ENCODE measurements around the gene LSM4. TPM values are rescaled to one million over a fixed set of nuclear protein-coding genes. Genes with fewer than 3 reads are reported as not detected.

Gene LSM4
- total RNA-seq, 4 donors from 2014 or later = 94.3 to 218 (median 175) TPM

DNA sequence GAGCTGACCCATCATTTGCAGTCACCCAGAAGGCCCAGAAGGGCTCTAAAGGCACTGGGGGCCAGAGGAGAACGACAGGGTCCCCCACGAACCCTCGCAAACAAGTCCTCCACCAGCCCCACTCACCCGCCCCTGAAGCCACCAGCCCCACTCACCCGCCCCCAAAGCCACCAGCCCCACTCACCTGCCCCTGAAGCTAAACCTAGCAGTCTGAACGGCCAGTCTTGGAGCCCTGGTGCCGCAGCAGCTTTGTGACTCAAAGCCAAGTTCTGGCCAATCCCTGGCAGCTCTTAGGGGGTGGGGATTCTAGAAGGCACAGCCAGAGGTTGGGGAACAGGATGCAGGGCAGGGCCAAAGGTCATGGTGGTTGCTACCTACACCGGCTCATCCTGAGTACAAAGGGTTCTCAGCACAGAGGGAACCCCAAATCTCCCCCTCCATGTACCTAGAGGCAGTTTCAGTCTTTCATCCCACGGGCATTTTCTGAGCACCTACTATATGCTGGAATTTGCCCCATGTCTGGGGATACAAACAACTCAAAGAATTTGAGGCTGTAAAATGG is 48.6 kb downstream of the LSM4 start, which contains the start of gene IQCN:
TSS of gene IQCN (minus strand) at position 234 of the 562 bp plus-strand sequence. CDS start 4,974 bp downstream, outside the sequence.
- Histone ChIP-seq H3K9me3 (no peaks in the 10 kb centered on the region), H3K4me1 (peaks cover 29 to 64% (median 47%) of the 10 kb centered on the region in 4 donors), H3K4me3 (peak within 1 kb of the TSS in 1 of 4 donors; percentile 0), H3K27ac (peak within 1 kb of the TSS; percentile 77 to 100 (median 90)), H3K36me3 (peaks cover 0 to 7% (median 3%) of the 10 kb centered on the region in 4 donors), H3K27me3 (no peaks in the 10 kb centered on the region)
- in situ Hi-C loops (cut with MboI; ENCODE audit: low pct_ligation_motif_present in 1 of 4, low pct_unique_long_range_greater_than_20kb in 1 of 4, low sequenced_read_pairs in 3 of 4) (loop anchor here in 2 of 4 donors (10.0 to 25.0 kb wide), 2 partner anchors 51 to 138 kb away; partner anchors contain the start of genes LSM4 (in 2 of the 2) and SSBP4 (in 1 of the 2)), intact Hi-C loops (cut with DNase I; ENCODE audit: low total_unique reads) (no loop called here)
- 31 to 76% methylated on average over 2 to 9 of the region's 9 CpGs for WGBS, 2 donors (ENCODE audit: low coverage in 1 of 2)
- no peak for TF ChIP-seq POLR2A (IDR thresholded peaks at IDR 0.05)
- TF ChIP-seq, protein P1, sequence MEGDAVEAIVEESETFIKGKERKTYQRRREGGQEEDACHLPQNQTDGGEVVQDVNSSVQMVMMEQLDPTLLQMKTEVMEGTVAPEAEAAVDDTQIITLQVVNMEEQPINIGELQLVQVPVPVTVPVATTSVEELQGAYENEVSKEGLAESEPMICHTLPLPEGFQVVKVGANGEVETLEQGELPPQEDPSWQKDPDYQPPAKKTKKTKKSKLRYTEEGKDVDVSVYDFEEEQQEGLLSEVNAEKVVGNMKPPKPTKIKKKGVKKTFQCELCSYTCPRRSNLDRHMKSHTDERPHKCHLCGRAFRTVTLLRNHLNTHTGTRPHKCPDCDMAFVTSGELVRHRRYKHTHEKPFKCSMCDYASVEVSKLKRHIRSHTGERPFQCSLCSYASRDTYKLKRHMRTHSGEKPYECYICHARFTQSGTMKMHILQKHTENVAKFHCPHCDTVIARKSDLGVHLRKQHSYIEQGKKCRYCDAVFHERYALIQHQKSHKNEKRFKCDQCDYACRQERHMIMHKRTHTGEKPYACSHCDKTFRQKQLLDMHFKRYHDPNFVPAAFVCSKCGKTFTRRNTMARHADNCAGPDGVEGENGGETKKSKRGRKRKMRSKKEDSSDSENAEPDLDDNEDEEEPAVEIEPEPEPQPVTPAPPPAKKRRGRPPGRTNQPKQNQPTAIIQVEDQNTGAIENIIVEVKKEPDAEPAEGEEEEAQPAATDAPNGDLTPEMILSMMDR (IDR thresholded peaks at IDR 0.05) = no peak
- TF ChIP-seq POLR2AphosphoS5 (IDR thresholded peaks at IDR 0.05) = peak in 1 of 3 donors; percentile 49
- DNase-seq = peak; percentile 66

DNA sequence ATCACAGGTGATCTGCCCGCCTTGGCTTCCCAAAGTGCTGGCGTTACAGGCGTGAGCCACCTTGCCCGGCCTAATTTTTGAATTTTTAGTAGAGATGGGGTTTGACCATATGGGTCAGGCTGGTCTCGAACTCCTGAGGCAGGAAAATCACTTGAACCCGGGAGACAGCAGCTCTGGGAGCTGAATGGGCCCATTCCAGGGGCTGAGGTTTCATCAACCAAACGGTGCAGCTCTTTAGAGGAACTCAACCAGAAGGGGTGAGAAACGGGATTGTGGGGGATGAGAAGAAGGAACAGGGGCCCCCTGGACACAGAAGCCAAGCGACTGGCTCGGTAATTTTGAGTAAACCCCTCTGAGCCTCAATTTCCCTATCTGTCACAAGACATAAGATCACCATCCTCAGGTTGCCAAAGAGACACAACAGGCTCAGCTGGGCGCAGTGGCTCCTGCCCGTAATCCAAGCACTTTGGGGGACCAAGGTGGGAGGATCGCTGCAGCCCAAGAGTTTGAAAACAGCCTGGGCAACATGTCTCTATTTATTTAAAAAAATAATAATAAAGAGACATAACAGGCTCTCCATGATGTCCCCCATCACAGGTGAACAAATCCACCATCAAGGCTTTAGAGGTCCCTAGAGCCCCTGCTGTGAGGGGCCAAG is 49.2 kb downstream of the LSM4 start:
- Histone ChIP-seq H3K36me3 (peaks cover 0 to 3% (median 1%) of the 10 kb centered on the region in 4 donors), H3K27ac (peak overlapping the region; percentile 77 to 100 (median 90)), H3K4me1 (peaks cover 25 to 58% (median 41%) of the 10 kb centered on the region in 4 donors), H3K9me3 (no peaks in the 10 kb centered on the region), H3K27me3 (no peaks in the 10 kb centered on the region), H3K4me3 (no peak overlapping the region)
- no peak for DNase-seq
- 93 to 95% methylated on average over 4 to 13 of the region's 13 CpGs for WGBS, 2 donors (ENCODE audit: low coverage in 1 of 2)
- in situ Hi-C loops (cut with MboI; ENCODE audit: low pct_ligation_motif_present in 1 of 4, low pct_unique_long_range_greater_than_20kb in 1 of 4, low sequenced_read_pairs in 3 of 4) (loop anchor here in 2 of 4 donors (10.0 to 25.0 kb wide), 2 partner anchors 51 to 139 kb away; partner anchors contain the start of genes LSM4 (in 2 of the 2) and SSBP4 (in 1 of the 2)), intact Hi-C loops (cut with DNase I; ENCODE audit: low total_unique reads) (no loop called here)
- TF ChIP-seq, protein P1 (IDR thresholded peaks at IDR 0.05) = no peak
- peak in 2 of 3 donors; percentile 40 to 42 for TF ChIP-seq POLR2AphosphoS5 (IDR thresholded peaks at IDR 0.05)
- no peak for TF ChIP-seq EP300 (IDR thresholded peaks at IDR 0.05; ENCODE audit: low read depth)
- TF ChIP-seq POLR2A (IDR thresholded peaks at IDR 0.05) = no peak

DNA sequence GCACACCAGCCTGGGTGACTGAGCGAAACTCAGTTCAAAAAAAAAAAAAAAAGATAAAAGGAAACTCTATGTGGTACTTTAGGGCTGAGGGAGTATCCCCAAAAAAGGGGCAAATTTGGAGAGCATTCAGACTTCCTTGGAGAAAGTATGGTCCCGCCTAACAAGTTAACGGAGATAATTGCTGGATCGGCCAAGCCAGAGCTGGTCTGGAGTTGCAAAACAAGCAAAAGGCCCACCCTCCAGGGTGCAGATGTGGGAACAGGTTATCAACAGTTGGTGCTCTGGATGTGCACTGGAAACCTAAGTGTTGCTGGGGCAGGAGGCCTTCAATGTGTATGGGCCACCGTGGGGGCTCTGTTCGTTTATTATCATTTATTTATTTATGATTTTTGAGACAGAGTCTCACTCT is 51.4 kb downstream of the LSM4 start:
- WGBS, 2 donors (ENCODE audit: low coverage in 1 of 2) = 63 to 68% methylated on average over 4 to 6 of the region's 6 CpGs
- H3K4me3 ChIP-seq = no peak overlapping the region
- peaks cover 0 to 10% (median 2%) of the 10 kb centered on the region in 4 donors for H3K36me3 ChIP-seq
- in situ Hi-C loops (cut with MboI; ENCODE audit: low pct_ligation_motif_present in 1 of 4, low pct_unique_long_range_greater_than_20kb in 1 of 4, low sequenced_read_pairs in 3 of 4) (loop anchor here in 2 of 4 donors (10.0 to 25.0 kb wide), 2 partner anchors 53 to 141 kb away; partner anchors contain the start of genes LSM4 (in 2 of the 2) and SSBP4 (in 1 of the 2)), intact Hi-C loops (cut with DNase I; ENCODE audit: low total_unique reads) (no loop called here)
- H3K9me3 ChIP-seq = no peaks in the 10 kb centered on the region
- TF ChIP-seq POLR2AphosphoS5 (IDR thresholded peaks at IDR 0.05) (peak in 1 of 3 donors; percentile 34), EP300 (IDR thresholded peaks at IDR 0.05; ENCODE audit: low read depth) (no peak), POLR2A (IDR thresholded peaks at IDR 0.05) (no peak)
- TF ChIP-seq, protein P1 (IDR thresholded peaks at IDR 0.05) = no peak
- DNase-seq = no peak
- H3K27ac ChIP-seq = no peak overlapping the region
- peaks cover 15 to 38% (median 24%) of the 10 kb centered on the region in 4 donors for H3K4me1 ChIP-seq
- no peaks in the 10 kb centered on the region for H3K27me3 ChIP-seq

DNA sequence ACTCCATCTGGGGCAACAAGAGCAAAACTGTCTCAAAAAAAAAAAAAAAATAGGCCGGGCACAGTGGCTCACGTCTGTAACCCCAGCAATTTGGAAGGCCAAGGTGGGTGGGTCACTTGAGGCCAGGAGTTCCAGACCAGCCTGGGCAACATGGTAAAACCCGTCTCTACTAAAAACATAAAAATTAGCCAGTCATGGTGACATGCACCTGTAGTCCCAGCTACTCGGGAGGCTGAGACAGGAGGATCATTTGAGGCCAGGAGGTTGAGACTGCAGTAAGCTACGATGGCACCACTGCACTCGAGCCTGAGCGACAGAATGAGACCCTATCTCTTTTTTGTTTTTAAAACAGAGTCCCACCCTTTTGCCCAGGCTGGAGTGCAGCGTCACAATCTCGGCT is 52.5 kb downstream of the LSM4 start:
- Histone ChIP-seq H3K4me3 (no peak overlapping the region), H3K4me1 (peaks cover 10 to 27% (median 16%) of the 10 kb centered on the region in 4 donors), H3K27ac (no peak overlapping the region), H3K27me3 (no peaks in the 10 kb centered on the region), H3K36me3 (peaks cover 0 to 13% (median 2%) of the 10 kb centered on the region in 4 donors), H3K9me3 (no peaks in the 10 kb centered on the region)
- no peak for DNase-seq
- TF ChIP-seq, protein P1 (IDR thresholded peaks at IDR 0.05) = no peak
- TF ChIP-seq POLR2A (IDR thresholded peaks at IDR 0.05) (no peak), EP300 (IDR thresholded peaks at IDR 0.05; ENCODE audit: low read depth) (no peak), POLR2AphosphoS5 (IDR thresholded peaks at IDR 0.05) (no peak)
- intact Hi-C loops (cut with DNase I; ENCODE audit: low total_unique reads) (no loop called here), in situ Hi-C loops (cut with MboI; ENCODE audit: low pct_ligation_motif_present in 1 of 4, low pct_unique_long_range_greater_than_20kb in 1 of 4, low sequenced_read_pairs in 3 of 4) (loop anchor here in 2 of 4 donors (10.0 to 25.0 kb wide), 2 partner anchors 54 to 142 kb away; partner anchors contain the start of genes LSM4 (in 2 of the 2) and SSBP4 (in 1 of the 2))
- WGBS, 2 donors (ENCODE audit: low coverage in 1 of 2) = 75 to 85% methylated on average over 4 to 9 of the region's 9 CpGs
